ENCODE measurements around the gene SCN2A.

Gene SCN2A

GRCh38 chr2:165239230-165239629 is at the start of gene SCN2A:
Gene SCN2A, plus strand, starts transcription at chr2:165239414. Its CDS starts 56,410 bp downstream, at chr2:165295824.
- Mint-ChIP-seq H3K27ac (no peak within 1 kb of the TSS), H3K36me3 (ENCODE audit: low read depth) (no peaks in the 10 kb centered on the region), H3K27me3 (no peaks in the 10 kb centered on the region), H3K9me3 (no peaks in the 10 kb centered on the region), H3K4me3 (no peak within 1 kb of the TSS), H3K4me1 (ENCODE audit: low read depth) (no peaks in the 10 kb centered on the region)
- intact Hi-C loops (cut with micrococcal nuclease): no loop called here

GRCh38 chr2:165191096-165191728 is 48.0 kb upstream of the SCN2A start:
- Mint-ChIP-seq H3K4me3 (no peak overlapping the region), H3K27ac (no peak overlapping the region), H3K4me1 (ENCODE audit: low read depth) (no peaks in the 10 kb centered on the region), H3K27me3 (no peaks in the 10 kb centered on the region), H3K9me3 (no peaks in the 10 kb centered on the region), H3K36me3 (ENCODE audit: low read depth) (no peaks in the 10 kb centered on the region)
- intact Hi-C loops (cut with micrococcal nuclease): no loop called here

GRCh38 chr2:165192729-165193128 is 46.5 kb upstream of the SCN2A start:
- intact Hi-C loops (cut with micrococcal nuclease): no loop called here
- H3K4me3 Mint-ChIP-seq: no peak overlapping the region
- H3K27ac Mint-ChIP-seq: no peak overlapping the region
- no peaks in the 10 kb centered on the region for H3K9me3 Mint-ChIP-seq
- H3K4me1 Mint-ChIP-seq (ENCODE audit: low read depth): no peaks in the 10 kb centered on the region
- no peaks in the 10 kb centered on the region for H3K27me3 Mint-ChIP-seq
- no peaks in the 10 kb centered on the region for H3K36me3 Mint-ChIP-seq (ENCODE audit: low read depth)

DNA sequence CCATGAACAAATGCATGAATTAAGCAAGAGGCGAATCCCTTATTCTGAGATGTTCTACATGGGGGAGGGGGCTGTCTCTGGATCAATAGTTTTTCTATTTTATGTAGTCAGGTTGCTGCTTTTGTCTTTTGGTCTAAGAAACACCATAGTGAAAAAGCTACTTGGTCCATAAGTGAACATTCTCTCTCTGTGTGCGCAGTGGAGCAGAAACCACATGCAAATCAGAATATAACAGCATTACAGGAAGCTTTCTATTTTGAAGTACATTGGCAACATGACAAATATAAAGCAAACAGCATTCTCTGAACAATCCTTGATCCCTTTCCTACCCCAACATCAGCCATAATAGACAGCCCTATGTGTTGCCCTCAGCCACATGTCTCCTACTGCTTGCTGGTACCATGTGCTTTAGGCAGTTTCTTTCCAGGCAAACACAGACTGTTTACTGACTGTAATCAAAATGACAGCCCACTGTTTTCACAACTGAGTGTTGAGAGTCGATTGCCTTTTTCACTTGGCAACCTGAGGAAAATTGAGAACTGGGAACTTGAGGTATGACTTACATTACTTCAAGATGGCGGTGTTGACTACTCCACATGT is 45.9 kb upstream of the SCN2A start:
- Mint-ChIP-seq H3K9me3 (no peaks in the 10 kb centered on the region), H3K4me3 (no peak overlapping the region), H3K4me1 (ENCODE audit: low read depth) (no peaks in the 10 kb centered on the region), H3K36me3 (ENCODE audit: low read depth) (no peaks in the 10 kb centered on the region), H3K27ac (no peak overlapping the region), H3K27me3 (no peaks in the 10 kb centered on the region)
- intact Hi-C loops (cut with micrococcal nuclease): no loop called here

DNA sequence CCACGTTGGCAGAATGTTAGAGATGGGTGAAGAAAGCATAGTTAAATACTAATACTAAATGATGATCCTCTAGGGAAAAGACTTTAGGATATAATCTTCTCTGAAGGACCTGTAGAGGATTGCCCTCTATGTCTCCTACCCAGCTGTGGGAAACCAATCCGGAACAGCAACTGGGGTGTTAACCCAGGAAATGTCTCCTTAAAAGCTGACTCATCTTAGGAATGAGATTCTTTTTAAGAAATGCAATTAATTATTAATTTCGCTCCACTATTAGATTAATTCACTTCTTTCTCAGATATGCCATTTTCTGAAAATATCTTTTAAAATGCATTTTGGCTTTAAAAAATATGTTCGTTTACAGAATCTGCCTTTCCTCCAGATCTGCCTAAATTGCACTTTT is 42.8 kb upstream of the SCN2A start:
- intact Hi-C loops (cut with micrococcal nuclease): no loop called here
- Mint-ChIP-seq H3K4me3 (no peak overlapping the region), H3K27ac (no peak overlapping the region), H3K36me3 (ENCODE audit: low read depth) (no peaks in the 10 kb centered on the region), H3K9me3 (no peaks in the 10 kb centered on the region), H3K27me3 (no peaks in the 10 kb centered on the region), H3K4me1 (ENCODE audit: low read depth) (no peaks in the 10 kb centered on the region)

DNA sequence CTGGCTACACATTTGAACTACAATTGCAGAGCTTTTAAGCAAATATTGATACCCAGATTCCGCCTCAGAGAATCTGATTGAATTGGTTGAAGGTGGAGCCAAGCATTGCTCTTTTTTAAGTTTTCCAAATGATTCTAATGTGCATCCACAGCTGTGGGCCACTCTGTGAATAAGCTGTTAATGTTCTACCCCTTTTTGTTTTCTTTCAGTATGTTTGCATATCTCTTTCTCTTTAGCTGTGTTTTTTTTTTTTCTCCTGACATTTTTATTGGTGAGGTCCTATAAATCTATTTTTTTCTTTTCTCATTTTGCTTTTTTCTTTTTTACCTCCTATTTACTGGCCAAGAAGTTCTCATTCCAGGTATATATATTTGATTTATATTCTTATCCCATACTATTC is 41.9 kb upstream of the SCN2A start:
- Mint-ChIP-seq H3K36me3 (ENCODE audit: low read depth) (no peaks in the 10 kb centered on the region), H3K27ac (no peak overlapping the region), H3K27me3 (no peaks in the 10 kb centered on the region), H3K4me3 (no peak overlapping the region), H3K9me3 (no peaks in the 10 kb centered on the region), H3K4me1 (ENCODE audit: low read depth) (no peaks in the 10 kb centered on the region)
- intact Hi-C loops (cut with micrococcal nuclease): no loop called here

DNA sequence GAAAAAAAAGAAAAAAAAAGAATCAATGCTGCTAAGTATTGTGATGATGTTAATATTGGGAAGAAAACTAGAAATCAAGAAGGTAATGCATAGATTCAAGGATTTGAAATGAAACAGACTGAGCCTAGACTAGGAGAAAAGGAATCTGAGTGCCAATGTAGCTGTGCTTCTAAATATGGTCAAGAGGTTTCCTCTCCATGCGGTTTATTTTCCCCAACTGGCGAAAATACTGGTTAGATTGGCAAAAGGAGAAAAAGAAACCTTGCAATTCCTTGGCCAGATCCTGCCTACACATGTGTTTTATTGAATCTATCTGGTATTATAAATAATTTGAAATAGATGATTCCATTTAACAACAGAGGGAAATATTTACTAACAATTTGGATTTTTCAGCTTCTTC is 41.0 kb upstream of the SCN2A start:
- intact Hi-C loops (cut with micrococcal nuclease): no loop called here

DNA sequence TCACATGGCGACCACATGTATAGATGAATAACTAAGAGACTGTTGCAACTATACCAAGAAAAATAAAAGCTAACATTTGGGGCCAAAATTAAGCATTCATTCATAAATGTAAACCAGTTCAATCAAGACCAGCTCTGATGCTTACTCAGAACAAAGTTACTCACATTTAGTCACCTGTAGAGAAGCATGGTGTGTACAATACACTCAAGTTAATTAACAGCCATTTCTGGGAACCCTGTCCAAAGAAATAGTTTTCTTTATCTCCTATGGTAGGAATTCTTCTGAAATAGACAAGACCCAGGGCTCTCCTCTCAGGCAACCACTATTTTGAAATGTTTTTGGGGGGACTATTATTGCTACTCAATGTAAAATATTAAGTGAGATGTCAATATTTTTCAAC is 37.0 kb upstream of the SCN2A start:
- H3K27ac Mint-ChIP-seq: no peak overlapping the region
- H3K36me3 Mint-ChIP-seq (ENCODE audit: low read depth): no peaks in the 10 kb centered on the region
- no peak overlapping the region for H3K4me3 Mint-ChIP-seq
- intact Hi-C loops (cut with micrococcal nuclease): no loop called here
- H3K4me1 Mint-ChIP-seq (ENCODE audit: low read depth): no peaks in the 10 kb centered on the region
- no peaks in the 10 kb centered on the region for H3K27me3 Mint-ChIP-seq
- H3K9me3 Mint-ChIP-seq: no peaks in the 10 kb centered on the region

More for the DNA sequence above, 41.0 kb upstream of the SCN2A start:
- Mint-ChIP-seq H3K27me3 (no peaks in the 10 kb centered on the region), H3K4me3 (no peak overlapping the region), H3K36me3 (ENCODE audit: low read depth) (no peaks in the 10 kb centered on the region), H3K27ac (no peak overlapping the region), H3K9me3 (no peaks in the 10 kb centered on the region), H3K4me1 (ENCODE audit: low read depth) (no peaks in the 10 kb centered on the region)

DNA sequence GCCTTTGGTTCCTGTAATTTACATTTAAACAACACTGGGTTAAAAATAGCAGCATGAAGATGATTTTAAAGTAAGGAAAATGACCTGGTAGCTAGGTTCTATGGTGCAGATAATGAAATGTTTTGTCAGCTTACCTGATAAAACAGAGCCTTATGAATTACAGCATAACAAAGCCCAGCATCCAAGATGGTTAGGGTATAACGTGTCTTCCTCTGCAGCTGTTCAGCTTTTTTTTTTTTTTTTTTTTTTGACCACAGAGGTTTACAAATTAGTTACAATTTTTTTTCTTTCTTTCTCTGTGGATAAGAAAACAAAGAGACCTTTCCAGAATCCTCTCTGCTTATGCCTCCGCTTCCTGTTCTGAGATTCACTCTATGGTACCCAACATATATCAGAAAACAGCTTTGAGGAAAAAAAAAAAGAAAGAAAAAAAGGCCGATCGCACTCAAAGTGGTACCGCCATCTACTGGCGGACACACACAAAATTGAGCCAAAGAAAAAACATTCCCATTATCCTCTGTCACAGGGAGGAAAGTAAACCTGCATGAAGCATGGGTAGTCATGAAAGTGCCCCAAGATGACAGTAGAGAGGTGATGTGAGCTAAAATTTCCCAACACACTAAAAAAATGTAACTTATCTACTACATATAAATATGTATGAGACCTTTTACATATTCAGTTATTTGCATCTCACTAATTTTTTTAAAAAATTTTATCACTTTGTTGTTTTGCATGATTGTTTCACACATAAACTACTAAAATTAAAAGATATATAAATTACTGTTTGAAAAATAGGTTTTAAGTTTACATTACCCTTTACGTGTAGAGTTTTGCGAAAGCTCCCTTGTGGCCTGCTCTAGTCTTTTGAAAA is 35.3 kb upstream of the SCN2A start, which contains the start of gene SCN3A:
TSS of gene SCN3A (minus strand) at position 362 of the 871 bp plus-strand sequence. CDS start 27,656 bp downstream, outside the sequence.
- H3K36me3 Mint-ChIP-seq (ENCODE audit: low read depth): no peaks in the 10 kb centered on the region
- H3K4me1 Mint-ChIP-seq (ENCODE audit: low read depth): no peaks in the 10 kb centered on the region
- no peak within 1 kb of the TSS for H3K4me3 Mint-ChIP-seq
- no peaks in the 10 kb centered on the region for H3K9me3 Mint-ChIP-seq
- intact Hi-C loops (cut with micrococcal nuclease): no loop called here
- no peaks in the 10 kb centered on the region for H3K27me3 Mint-ChIP-seq
- H3K27ac Mint-ChIP-seq: no peak within 1 kb of the TSS

GRCh38 chr2:165205865-165206264 is 33.3 kb upstream of the SCN2A start:
- Mint-ChIP-seq H3K4me1 (ENCODE audit: low read depth) (no peaks in the 10 kb centered on the region), H3K27me3 (no peaks in the 10 kb centered on the region), H3K9me3 (no peaks in the 10 kb centered on the region), H3K27ac (no peak overlapping the region), H3K4me3 (no peak overlapping the region), H3K36me3 (ENCODE audit: low read depth) (no peaks in the 10 kb centered on the region)
- intact Hi-C loops (cut with micrococcal nuclease): no loop called here

DNA sequence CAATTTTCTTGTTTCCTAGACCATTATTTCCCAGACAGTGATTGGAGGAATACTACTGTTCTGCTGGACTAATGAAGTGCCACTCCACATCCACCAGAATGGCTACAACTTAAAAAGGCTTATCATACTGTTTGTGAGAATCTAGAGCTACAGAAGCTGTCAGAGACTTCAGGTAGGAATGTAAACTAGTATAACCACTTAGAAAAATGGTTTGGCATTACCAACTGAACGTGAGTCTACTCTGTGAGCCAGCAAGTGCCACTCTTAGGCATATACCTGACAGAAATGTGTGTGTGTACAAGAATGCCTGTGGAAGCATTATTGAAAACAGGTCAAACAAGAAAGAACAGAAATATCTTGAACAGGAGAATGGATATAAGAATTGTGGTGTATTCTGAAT is 31.1 kb upstream of the SCN2A start:
- Mint-ChIP-seq H3K36me3 (ENCODE audit: low read depth) (no peaks in the 10 kb centered on the region), H3K27me3 (no peaks in the 10 kb centered on the region), H3K9me3 (no peaks in the 10 kb centered on the region), H3K4me3 (no peak overlapping the region), H3K27ac (no peak overlapping the region), H3K4me1 (ENCODE audit: low read depth) (no peaks in the 10 kb centered on the region)
- intact Hi-C loops (cut with micrococcal nuclease): no loop called here

- no peaks in the 10 kb centered on the region for H3K27me3 Mint-ChIP-seq
- no peaks in the 10 kb centered on the region for H3K4me1 Mint-ChIP-seq (ENCODE audit: low read depth)
- H3K9me3 Mint-ChIP-seq: no peaks in the 10 kb centered on the region
- no peak overlapping the region for H3K4me3 Mint-ChIP-seq
- H3K36me3 Mint-ChIP-seq (ENCODE audit: low read depth): no peaks in the 10 kb centered on the region
- intact Hi-C loops (cut with micrococcal nuclease): no loop called here
- H3K27ac Mint-ChIP-seq: no peak overlapping the region
These were observed 25.1 kb upstream of the SCN2A start for GRCh38 chr2:165214093-165214492.

GRCh38 chr2:165219481-165219880 is 19.7 kb upstream of the SCN2A start:
- no peaks in the 10 kb centered on the region for H3K4me1 Mint-ChIP-seq (ENCODE audit: low read depth)
- no peak overlapping the region for H3K27ac Mint-ChIP-seq
- intact Hi-C loops (cut with micrococcal nuclease): no loop called here
- no peaks in the 10 kb centered on the region for H3K9me3 Mint-ChIP-seq
- no peaks in the 10 kb centered on the region for H3K27me3 Mint-ChIP-seq
- no peak overlapping the region for H3K4me3 Mint-ChIP-seq
- no peaks in the 10 kb centered on the region for H3K36me3 Mint-ChIP-seq (ENCODE audit: low read depth)

GRCh38 chr2:165224941-165225340 is 14.3 kb upstream of the SCN2A start:
- intact Hi-C loops (cut with micrococcal nuclease): no loop called here
- no peaks in the 10 kb centered on the region for H3K9me3 Mint-ChIP-seq
- no peak overlapping the region for H3K27ac Mint-ChIP-seq
- no peaks in the 10 kb centered on the region for H3K27me3 Mint-ChIP-seq
- no peak overlapping the region for H3K4me3 Mint-ChIP-seq
- no peaks in the 10 kb centered on the region for H3K4me1 Mint-ChIP-seq (ENCODE audit: low read depth)
- no peaks in the 10 kb centered on the region for H3K36me3 Mint-ChIP-seq (ENCODE audit: low read depth)
